ENCODE data around the gene OBP2B.

GRCh38 chr9:133210202-133210532 lies 1.1 kb upstream of the OBP2B start:
- TF ChIP-seq JUN (IDR thresholded peaks at IDR 0.05) (no peak), POLR2A (IDR thresholded peaks at IDR 0.05; ENCODE audit: low read length) (no peak), CTCF (IDR thresholded peaks at IDR 0.05) (no peak), RCOR1 (IDR thresholded peaks at IDR 0.05; ENCODE audit: low read depth, low read length) (no peak), ZSCAN20 (CRISPR knock-in tag; IDR thresholded peaks at IDR 0.05) (no peak), RFX5 (IDR thresholded peaks at IDR 0.05) (no peak), SMC3 (IDR thresholded peaks at IDR 0.05) (no peak), HDAC2 (IDR thresholded peaks at IDR 0.05) (no peak), SREBF2 (IDR thresholded peaks at IDR 0.05) (no peak)
